A673 (cell line): ENCODE results near the gene GARNL3. TPM values are rescaled to one million over a fixed set of nuclear protein-coding genes. Genes with fewer than 3 reads are reported as not detected.

Experiments
- BruUV-seq: library from RNA; stranded (reverse); fragments of 400-500 nt; replicated peaks from 2 replicates; lab custom pipeline; 2021; lab: Mats Ljungman, UMichigan
- CTCF ChIA-PET: fragments of 300-600 bp; sonication (Branson Sonifier 250); formaldehyde crosslinking; loops from one replicate; lab custom pipeline; 2022; ENCODE audit warnings: antibody characterized with exemption; lab: Charles Lee
- POLR2A ChIA-PET: fragments of 300-600 bp; sonication (Branson Sonifier 250); formaldehyde crosslinking; loops from one replicate; lab custom pipeline; 2022; ENCODE audit warnings: antibody characterized with exemption; ENCODE audit not compliant: low non-redundant PET; lab: Charles Lee
- DNase-seq: peaks from one replicate; pipeline ENCODE4 v3.0.0-alpha.2; 2015; ENCODE audit warnings: low spot score
- H3K27ac ChIP-seq: fragments of 200-600 bp; sonication (generic); 2 replicates; pipeline ENCODE4 v1.5.1; 2016; ENCODE audit warnings: mixed run types, low read depth, mild to moderate bottlenecking, mixed read lengths, antibody characterized with exemption, low read length; ENCODE audit not compliant: poor library complexity, severe bottlenecking
- H3K27me3 ChIP-seq: fragments of 200-600 bp; sonication (generic); replicated peaks from 2 replicates; pipeline ENCODE4 v1.6.1; 2017; ENCODE audit warnings: mixed run types, low read depth, mild to moderate bottlenecking, mixed read lengths, antibody characterized with exemption, low read length; ENCODE audit not compliant: insufficient read depth, poor library complexity
- H3K36me3 ChIP-seq: fragments of 200-600 bp; sonication (generic); 2 replicates; pipeline ENCODE4 v1.6.1; 2016; ENCODE audit warnings: mixed run types, mild to moderate bottlenecking, mixed read lengths, antibody characterized with exemption, low read length; ENCODE audit not compliant: insufficient read depth, poor library complexity, severe bottlenecking
- H3K4me1 ChIP-seq: fragments of 200-600 bp; sonication (generic); 2 replicates; pipeline ENCODE4 v1.6.1; 2017; ENCODE audit warnings: mixed run types, mild to moderate bottlenecking, mixed read lengths, antibody characterized with exemption, low read length; ENCODE audit not compliant: insufficient read depth, poor library complexity, severe bottlenecking
- H3K4me3 ChIP-seq: fragments of 200-600 bp; sonication (generic); 2 replicates; pipeline ENCODE4 v1.5.1; 2016; ENCODE audit warnings: low read depth, mixed run types, mild to moderate bottlenecking, mixed read lengths, low read length; ENCODE audit not compliant: poor library complexity, severe bottlenecking
- H3K9me3 ChIP-seq: fragments of 200-600 bp; sonication (generic); 2 replicates; pipeline ENCODE4 v1.6.1; 2016; ENCODE audit warnings: mixed run types, low read depth, mild to moderate bottlenecking, mixed read lengths, antibody characterized with exemption, low read length; ENCODE audit not compliant: poor library complexity, severe bottlenecking
- CTCF ChIP-seq: fragments of 300-800, 200-600 bp; sonication (generic); conservative IDR thresholded peaks from 2 replicates; pipeline ENCODE4 v1.5.1; 2017; ENCODE audit warnings: low read depth, mild to moderate bottlenecking, antibody characterized with exemption, low read length, moderate library complexity, mixed read lengths
- EZH2 ChIP-seq: fragments of 200-600 bp; sonication (generic); IDR thresholded peaks from 2 replicates; pipeline ENCODE4 v1.6.1; 2017; ENCODE audit warnings: borderline replicate concordance, low read depth, mild to moderate bottlenecking, mixed read lengths, antibody characterized with exemption, low read length; ENCODE audit not compliant: poor library complexity, severe bottlenecking
- intact Hi-C: fragments of 100-400 bp; cut with micrococcal nuclease; formaldehyde crosslinking; loops from one replicate; pipeline ENCODE4 v1.10.0; 2022; ENCODE audit not compliant: unreplicated experiment
- total RNA-seq: library from RNA; stranded (reverse); gene quantifications from 2 replicates; pipeline ENCODE4 v1.2.3, GENCODE V29; 2021

Gene GARNL3
- total RNA-seq, 1 experiment from 2014 or later: 7.8 TPM

DNA sequence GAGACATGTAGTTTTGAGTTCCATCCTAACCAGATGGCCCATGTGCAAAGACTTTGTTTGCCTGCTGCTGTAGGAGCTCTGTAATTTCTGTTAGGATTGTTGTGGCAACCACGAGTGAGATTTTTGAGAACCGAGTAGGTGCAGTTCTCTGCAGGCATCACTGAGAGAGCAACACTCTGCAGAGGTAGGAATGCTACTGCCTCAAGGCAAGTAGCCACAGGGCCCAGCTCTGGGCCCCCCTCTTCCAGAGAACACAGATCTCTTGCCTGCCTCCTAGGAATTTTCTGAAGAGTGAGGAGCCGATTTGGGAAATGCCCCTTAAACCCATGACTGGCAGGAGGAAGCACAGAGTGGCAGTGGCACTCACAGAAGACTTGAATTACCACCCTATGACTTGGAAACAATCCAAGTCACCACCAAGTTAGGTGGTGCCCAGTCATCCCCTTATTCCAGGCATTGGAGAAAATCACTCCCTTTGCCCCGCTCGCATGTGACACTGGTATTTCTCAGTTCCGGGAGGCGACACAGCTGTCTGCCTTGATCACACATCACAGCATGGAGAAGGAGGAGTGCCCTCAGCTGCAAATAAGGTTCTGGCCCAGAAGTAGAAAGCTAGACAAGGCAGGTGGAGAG lies 79.9 kb downstream of the GARNL3 start:
- H3K27ac ChIP-seq: no peak overlapping the region
- H3K4me3 ChIP-seq: no peak overlapping the region
- BruUV-seq: no TSS peak
- CTCF ChIA-PET: no interaction called here
- H3K9me3 ChIP-seq: no peaks in the 10 kb centered on the region
- H3K4me1 ChIP-seq: no peaks in the 10 kb centered on the region
- no peaks in the 10 kb centered on the region for H3K27me3 ChIP-seq
- intact Hi-C loops: no loop called here
- POLR2A ChIA-PET: no interaction called here
- TF ChIP-seq CTCF (no peak), EZH2 (no peak)
- no peaks in the 10 kb centered on the region for H3K36me3 ChIP-seq
- no peak for DNase-seq

DNA sequence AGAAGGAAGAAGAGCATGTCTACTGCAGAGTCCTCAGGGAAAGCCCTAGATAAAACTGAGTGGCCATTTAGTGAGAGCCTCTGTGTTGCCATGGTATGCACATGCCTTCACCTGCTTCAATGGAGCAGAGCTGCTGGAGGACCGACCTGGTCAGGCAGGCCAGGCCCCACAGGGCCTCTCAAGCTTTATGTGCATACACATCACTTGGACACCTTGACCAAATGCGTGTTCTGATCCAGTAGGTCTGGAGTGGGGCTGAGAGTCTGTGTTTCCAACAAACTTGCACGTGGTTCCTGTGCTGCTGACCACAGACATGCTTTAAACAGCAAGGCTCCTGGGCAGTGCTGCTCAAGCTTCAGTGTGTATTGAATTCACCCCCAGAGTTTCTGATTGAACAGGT lies 81.0 kb downstream of the GARNL3 start:
- TF ChIP-seq EZH2: no peak
- no peak for TF ChIP-seq CTCF
- Histone ChIP-seq H3K27ac (no peak overlapping the region), H3K4me1 (no peaks in the 10 kb centered on the region), H3K36me3 (no peaks in the 10 kb centered on the region), H3K4me3 (no peak overlapping the region), H3K27me3 (no peaks in the 10 kb centered on the region), H3K9me3 (no peaks in the 10 kb centered on the region)
- intact Hi-C loops: no loop called here
- CTCF ChIA-PET: no interaction called here
- DNase-seq: no peak
- no TSS peak for BruUV-seq
- POLR2A ChIA-PET: no interaction called here

GRCh38 chr9:127346584-127346983 lies 82.0 kb downstream of the GARNL3 start:
- TF ChIP-seq CTCF (0 out of 2 replicates have a peak, but pooled peaks have one; percentile 8), EZH2 (no peak)
- H3K27me3 ChIP-seq: no peaks in the 10 kb centered on the region
- H3K9me3 ChIP-seq: no peaks in the 10 kb centered on the region
- intact Hi-C loops: no loop called here
- H3K27ac ChIP-seq: no peak overlapping the region
- CTCF ChIA-PET: no interaction called here
- no peaks in the 10 kb centered on the region for H3K36me3 ChIP-seq
- DNase-seq: no peak
- no peak overlapping the region for H3K4me3 ChIP-seq
- POLR2A ChIA-PET: no interaction called here
- BruUV-seq: no TSS peak
- H3K4me1 ChIP-seq: no peaks in the 10 kb centered on the region
